ENCODE measurements around the gene C20orf144. TPM values are rescaled to one million over a fixed set of nuclear protein-coding genes. Genes with fewer than 3 reads are reported as not detected.
A peak's percentile ranks its signal among the peaks of the same experiment; 100 is the strongest.

The C20orf144 gene
- polyA plus RNA-seq, 2 of the 4 experiments (the other 2 are of a cell fraction) = 0.10 to 0.12 TPM

DNA sequence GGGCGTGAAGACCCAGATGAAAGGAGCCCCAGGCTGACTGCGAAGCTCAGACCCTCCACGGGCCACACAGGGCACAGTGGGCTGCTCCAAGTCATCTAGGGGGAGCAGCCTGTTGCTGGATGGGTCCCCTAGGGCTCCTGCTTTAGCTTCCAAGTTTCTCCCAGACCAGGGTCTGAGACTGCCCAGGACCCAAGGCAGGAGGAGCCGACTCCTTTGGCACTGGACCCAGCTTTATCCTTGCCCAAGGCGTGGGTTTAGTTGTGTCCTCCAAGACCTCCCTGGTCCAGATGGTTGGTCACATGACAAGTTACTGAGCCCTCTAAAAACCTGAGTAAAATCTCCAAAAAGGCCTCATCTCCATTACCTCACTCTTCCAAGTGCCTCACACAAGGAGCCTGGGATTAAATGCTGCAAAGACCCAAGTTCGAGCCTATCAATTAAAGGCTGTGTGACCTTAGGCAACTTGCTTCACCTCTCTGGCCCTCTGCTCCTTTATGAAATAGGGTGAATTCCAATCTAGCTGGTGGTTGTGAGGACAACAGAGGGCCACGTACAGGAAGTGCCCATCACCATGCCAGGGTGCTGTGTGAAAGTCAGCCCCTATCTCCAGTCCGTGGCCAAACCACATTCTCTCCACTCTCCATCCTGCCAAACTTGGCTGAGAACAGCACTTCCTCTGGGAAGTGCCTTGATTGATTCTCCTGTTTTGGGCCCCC, 9.6 kb downstream of the C20orf144 start:
- Histone ChIP-seq H3K4me3 (no peak overlapping the region), H3K4me2 (no peak overlapping the region; the same call in 2 of the 3 replicates), H3K4me1 (peaks cover 23% of the 10 kb centered on the region), H3K9me3 (no peaks in the 10 kb centered on the region), H3K27ac (no peak overlapping the region; a peak in 1 of 6 replicates)
- no peak for ATAC-seq
- no peak for FAIRE-seq
- POLR2A ChIA-PET = interaction anchor here (1.0 kb wide), 1 partner anchor 48 kb away, joined by 3 read pairs; the partner anchor contains the start of gene PXMP4
- CTCF ChIA-PET = interaction anchor here (0.6 to 2.1 kb wide), 6 partner anchors 9 to 214 kb away, joined by 3 to 10 read pairs (median 4); partner anchors contain the start of genes C20orf144 and CHMP4B
- DNase-seq (ENCODE audit: low read depth in 1 of 2, low spot score in 1 of 2) = no peak
- TF ChIP-seq GATA3 (IDR thresholded peaks at IDR 0.05; ENCODE audit: borderline replicate concordance) (no peak), ZFP36 (IDR thresholded peaks at IDR 0.05; ENCODE audit: borderline replicate concordance, partially characterized antibody) (peak; percentile 70), FOSL2 (IDR thresholded peaks at IDR 0.05) (no peak), FOSL2 (CRISPR knock-in tag; IDR thresholded peaks at IDR 0.05) (no peak), FOSB (CRISPR knock-in tag; IDR thresholded peaks at IDR 0.05) (no peak), MYC (IDR thresholded peaks at IDR 0.05; ENCODE audit: borderline replicate concordance, low read length) (no peak), KDM5A (IDR thresholded peaks at IDR 0.05) (no peak), KDM1A (IDR thresholded peaks at IDR 0.05; ENCODE audit: low read depth) (0 out of 2 replicates have a peak, but pooled peaks have one; percentile 75)
- TF ChIP-seq, protein P1, sequence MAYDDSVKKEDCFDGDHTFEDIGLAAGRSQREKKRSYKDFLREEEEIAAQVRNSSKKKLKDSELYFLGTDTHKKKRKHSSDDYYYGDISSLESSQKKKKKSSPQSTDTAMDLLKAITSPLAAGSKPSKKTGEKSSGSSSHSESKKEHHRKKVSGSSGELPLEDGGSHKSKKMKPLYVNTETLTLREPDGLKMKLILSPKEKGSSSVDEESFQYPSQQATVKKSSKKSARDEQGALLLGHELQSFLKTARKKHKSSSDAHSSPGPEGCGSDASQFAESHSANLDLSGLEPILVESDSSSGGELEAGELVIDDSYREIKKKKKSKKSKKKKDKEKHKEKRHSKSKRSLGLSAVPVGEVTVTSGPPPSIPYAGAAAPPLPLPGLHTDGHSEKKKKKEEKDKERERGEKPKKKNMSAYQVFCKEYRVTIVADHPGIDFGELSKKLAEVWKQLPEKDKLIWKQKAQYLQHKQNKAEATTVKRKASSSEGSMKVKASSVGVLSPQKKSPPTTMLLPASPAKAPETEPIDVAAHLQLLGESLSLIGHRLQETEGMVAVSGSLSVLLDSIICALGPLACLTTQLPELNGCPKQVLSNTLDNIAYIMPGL (CRISPR knock-in tag; IDR thresholded peaks at IDR 0.05; ENCODE audit: borderline replicate concordance) = no peak
- TF ChIP-seq, protein P2, sequence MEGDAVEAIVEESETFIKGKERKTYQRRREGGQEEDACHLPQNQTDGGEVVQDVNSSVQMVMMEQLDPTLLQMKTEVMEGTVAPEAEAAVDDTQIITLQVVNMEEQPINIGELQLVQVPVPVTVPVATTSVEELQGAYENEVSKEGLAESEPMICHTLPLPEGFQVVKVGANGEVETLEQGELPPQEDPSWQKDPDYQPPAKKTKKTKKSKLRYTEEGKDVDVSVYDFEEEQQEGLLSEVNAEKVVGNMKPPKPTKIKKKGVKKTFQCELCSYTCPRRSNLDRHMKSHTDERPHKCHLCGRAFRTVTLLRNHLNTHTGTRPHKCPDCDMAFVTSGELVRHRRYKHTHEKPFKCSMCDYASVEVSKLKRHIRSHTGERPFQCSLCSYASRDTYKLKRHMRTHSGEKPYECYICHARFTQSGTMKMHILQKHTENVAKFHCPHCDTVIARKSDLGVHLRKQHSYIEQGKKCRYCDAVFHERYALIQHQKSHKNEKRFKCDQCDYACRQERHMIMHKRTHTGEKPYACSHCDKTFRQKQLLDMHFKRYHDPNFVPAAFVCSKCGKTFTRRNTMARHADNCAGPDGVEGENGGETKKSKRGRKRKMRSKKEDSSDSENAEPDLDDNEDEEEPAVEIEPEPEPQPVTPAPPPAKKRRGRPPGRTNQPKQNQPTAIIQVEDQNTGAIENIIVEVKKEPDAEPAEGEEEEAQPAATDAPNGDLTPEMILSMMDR (IDR thresholded peaks at IDR 0.05) = no peak
- WGBS (ENCODE audit: missing lambda C conversion rate) = 85% methylated on average over 8 of the region's 8 CpGs

DNA sequence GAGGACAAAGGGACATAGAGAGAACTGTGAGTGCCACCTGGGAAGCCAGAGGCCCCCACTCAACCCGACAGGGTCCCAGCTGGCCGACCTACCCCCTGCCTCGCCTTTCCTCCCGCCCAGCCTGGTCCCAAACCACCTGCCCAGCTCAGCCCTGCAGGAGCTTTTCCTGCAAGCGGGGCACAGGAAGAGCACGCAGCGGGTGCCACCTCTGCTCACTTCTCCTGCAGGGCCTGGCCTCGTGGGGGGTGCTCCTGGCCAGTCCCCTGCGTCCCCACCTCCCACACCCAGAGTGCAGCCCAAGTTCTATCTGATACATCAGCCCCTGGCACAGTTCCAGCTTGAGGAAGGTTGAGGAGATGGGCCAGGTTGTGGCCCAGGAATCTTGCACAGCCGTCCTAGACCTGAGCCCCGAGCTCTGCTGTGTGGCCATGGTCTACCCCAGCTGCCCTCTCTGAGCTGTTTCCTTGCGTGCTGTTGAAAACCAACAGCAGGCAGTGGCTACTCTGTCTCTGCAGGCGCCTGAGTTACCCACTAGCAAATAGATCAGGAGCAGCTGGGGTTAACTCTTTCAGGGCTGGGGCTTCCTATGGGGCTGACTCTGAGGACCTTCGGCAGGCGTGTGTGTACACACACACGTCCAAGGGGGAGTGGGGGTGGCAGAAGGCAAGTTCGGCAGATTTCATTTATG, 10.4 kb downstream of the C20orf144 start:
- DNase-seq (ENCODE audit: low read depth in 1 of 2, low spot score in 1 of 2) (no peak), ATAC-seq (0 out of 6 replicates have a peak, but pooled peaks of 1 of the 2 experiments have one; percentile 1), FAIRE-seq (no peak)
- peak overlapping the region; percentile 82 for H3K4me2 ChIP-seq
- TF ChIP-seq, protein P3, sequence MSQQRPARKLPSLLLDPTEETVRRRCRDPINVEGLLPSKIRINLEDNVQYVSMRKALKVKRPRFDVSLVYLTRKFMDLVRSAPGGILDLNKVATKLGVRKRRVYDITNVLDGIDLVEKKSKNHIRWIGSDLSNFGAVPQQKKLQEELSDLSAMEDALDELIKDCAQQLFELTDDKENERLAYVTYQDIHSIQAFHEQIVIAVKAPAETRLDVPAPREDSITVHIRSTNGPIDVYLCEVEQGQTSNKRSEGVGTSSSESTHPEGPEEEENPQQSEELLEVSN (IDR thresholded peaks at IDR 0.05; ENCODE audit: borderline replicate concordance, low read depth) = no peak
- TF ChIP-seq EHMT2 (IDR thresholded peaks at IDR 0.05; ENCODE audit: low read depth) (no peak), RNF2 (IDR thresholded peaks at IDR 0.05; ENCODE audit: borderline replicate concordance, low read depth) (no peak), TFCP2L1 (CRISPR knock-in tag; IDR thresholded peaks at IDR 0.05) (no peak), NFE2L2 (conservative IDR thresholded peaks at IDR 0.05; ENCODE audit: low read length) (no peak), ZNF302 (CRISPR knock-in tag; IDR thresholded peaks at IDR 0.05) (no peak), CHD2 (IDR thresholded peaks at IDR 0.05; ENCODE audit: low read length, partially characterized antibody) (no peak), SMC3 (IDR thresholded peaks at IDR 0.05) (no peak), MAFK (IDR thresholded peaks at IDR 0.05; ENCODE audit: partially characterized antibody) (no peak), RFX5 (IDR thresholded peaks at IDR 0.05) (no peak), POLR2A (IDR thresholded peaks at IDR 0.05; ENCODE audit: low read length) (no peak), CEBPB (IDR thresholded peaks at IDR 0.05) (no peak), HOXB5 (CRISPR knock-in tag; IDR thresholded peaks at IDR 0.05) (no peak)
- peak overlapping the region; percentile 61 for H3K4me3 ChIP-seq
- 82% methylated on average over 17 of the region's 17 CpGs for WGBS (ENCODE audit: missing lambda C conversion rate)
- peaks cover 23% of the 10 kb centered on the region for H3K4me1 ChIP-seq
- ChIA-PET CTCF (interaction anchor here (1.0 to 2.1 kb wide), 3 partner anchors 10 to 457 kb away, joined by 3 to 10 read pairs (median 5); partner anchors contain the start of gene C20orf144), POLR2A (interaction anchor here (0.5 to 1.5 kb wide), 3 partner anchors 9 to 182 kb away, joined by 3 read pairs; partner anchors contain the start of genes CBFA2T2 and PXMP4)
- H3K9me3 ChIP-seq = no peaks in the 10 kb centered on the region
- H3K27ac ChIP-seq = peak overlapping the region; percentile 76 to 94; a peak in 4 of 6 replicates

Data from A549 (cell line).